Hypothalamus (tissue), 51 donors: ENCODE measurements around the gene CLECL1.
A peak's percentile ranks its signal among the peaks of the same experiment; 100 is the strongest.
"Not testable (repeated sequence)": the region's sequence is repeated elsewhere in the genome, so short reads cannot be mapped to it uniquely, and the experiment has no call there.

Source experiments
- DNase-seq, 51 donors: peaks; one replicate each; lab custom pipeline; 2025; lab: John Stamatoyannopoulos, UW

Gene CLECL1

DNA sequence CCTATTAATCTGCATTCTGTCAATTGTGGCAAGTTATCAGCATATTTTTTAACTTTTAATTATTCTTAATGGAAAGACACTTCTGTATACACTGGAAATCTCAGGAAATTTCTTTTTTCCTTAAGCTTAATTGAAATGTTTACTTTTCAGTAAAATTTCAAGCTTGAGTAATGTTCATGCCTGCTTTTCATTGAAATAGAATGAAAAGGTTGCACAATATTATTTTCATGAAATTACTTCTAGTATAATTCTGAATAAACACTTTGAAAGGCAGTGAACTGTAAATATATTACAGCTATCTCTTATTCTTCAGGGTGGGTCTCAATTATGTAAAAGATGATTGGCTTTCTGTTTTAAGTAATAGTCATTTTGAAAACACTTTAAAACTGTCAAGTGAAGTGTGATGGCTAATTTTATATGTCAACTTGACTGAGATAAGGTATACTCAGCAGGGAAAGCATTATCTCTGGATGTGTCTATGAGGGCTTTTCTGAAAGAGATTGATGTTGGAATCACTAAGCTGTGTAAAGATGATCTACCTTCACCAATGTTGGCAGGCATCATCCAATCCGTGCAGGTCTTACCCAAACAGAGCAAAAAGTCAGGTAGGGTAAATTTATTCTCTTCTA, 33.5 kb downstream of the CLECL1 start:
- DNase-seq, result no peak

DNA sequence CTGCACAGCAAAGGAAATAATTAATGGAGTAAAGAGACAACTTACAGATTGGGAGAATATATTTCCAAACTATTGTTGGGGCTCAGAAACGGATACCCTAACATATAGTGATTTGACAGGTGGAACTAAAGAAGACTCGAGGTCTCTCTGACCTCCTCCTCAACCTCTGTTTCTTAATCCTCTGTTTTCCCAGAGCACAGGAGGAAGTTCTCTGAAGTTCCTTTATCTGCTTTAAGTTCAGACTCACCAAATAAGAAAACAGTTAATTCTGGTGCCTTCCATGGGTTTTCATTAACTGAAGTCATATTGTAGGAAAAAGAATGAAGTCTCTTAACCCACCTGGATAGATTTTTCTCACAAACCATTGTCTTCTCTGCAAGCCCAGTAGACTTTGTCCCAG, 34.2 kb downstream of the CLECL1 start:
- DNase-seq, result no peak

DNA sequence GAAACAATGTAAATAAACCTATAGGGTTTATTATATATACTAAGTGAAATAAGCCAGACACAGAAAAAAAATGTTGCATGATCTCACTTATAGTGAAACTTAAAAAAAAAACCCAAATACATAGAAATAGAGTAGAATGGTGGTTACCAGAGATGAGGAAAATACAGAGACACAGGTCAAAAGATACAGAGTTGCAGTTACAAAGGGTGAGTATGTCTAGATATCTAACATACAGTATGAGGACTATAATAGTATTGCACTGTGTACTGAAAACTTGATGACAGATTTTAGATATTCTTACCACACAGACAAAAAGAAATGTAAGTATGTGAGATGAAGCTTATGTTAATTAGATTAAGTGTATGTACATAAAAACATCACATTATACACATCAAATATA, 35.3 kb downstream of the CLECL1 start:
- DNase-seq, result no peak

DNA sequence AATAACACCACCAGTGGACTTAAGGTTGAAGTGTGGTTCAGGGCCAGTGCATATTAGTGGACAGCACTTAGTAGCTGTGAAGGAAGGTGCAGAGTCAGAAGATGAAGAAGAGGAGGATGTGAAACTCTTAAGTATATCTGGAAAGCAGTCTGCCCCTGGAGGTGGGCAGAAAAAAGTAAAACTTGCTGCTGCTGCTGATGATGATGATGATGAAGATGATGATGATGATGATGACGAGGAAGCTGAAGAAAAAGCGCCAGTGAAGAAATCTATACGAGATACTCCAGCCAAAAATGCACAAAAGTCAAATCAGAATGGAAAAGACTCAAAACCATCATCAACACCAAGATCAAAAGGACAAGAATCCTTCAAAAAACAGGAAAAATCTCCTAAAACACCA, 37.2 kb downstream of the CLECL1 start:
- not testable (repeated sequence) for DNase-seq

DNA sequence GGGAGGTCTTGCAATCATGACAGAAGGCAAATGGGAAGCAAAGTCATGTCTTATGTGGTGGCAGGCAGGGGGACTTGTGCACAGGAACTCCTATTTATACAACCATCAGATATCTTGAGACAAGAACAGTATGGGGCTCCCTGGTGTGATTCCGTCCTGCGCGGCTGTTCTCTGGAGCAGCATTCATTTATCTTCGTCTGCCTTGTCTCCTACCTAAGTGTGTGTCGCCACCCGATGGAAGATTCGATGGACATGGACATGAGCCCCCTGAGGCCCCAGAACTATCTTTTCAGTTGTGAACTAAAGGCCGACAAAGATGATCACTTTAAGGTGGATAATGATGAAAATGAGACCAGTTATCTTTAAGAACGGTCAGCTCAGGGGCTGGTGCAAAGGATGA, 37.7 kb downstream of the CLECL1 start:
- not testable (repeated sequence) for DNase-seq

DNA sequence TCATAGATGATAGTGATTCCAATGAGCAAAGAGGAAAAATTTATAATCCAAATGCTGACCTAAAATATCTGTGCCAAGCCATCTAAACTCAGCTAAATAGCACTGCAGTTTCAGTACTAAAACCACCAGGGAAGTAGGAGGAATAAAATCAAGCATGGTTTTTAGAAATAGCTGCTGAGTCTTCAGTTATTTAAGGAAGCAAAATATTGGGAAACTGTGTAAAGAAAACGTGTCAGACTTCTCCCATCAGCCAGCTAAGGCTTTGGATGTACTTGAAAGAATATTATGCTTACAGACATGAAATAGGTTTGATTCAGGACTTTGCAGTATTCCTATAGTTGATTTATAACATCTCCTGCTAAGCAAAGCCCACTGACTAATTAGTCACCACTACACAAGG, 38.7 kb downstream of the CLECL1 start:
- no peak for DNase-seq

DNA sequence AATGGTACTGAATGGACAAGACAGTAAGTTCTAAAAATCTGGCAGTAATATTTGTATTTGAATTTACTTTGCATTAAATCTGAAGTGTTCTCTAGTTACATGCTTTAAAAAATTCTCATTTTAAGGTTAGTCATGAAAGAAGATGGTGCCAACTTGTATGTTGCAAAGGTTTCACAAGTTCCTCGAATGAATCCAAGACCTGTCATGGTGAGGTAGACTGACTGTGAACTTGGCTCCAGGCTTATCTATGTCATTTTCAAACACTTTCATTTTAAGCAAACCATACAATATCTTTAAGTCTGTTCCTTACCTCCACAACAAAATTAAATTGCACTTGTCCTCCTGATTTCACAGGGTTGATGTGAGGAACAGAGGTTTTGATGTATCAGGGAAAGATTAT, 40.0 kb downstream of the CLECL1 start:
- no peak for DNase-seq

DNA sequence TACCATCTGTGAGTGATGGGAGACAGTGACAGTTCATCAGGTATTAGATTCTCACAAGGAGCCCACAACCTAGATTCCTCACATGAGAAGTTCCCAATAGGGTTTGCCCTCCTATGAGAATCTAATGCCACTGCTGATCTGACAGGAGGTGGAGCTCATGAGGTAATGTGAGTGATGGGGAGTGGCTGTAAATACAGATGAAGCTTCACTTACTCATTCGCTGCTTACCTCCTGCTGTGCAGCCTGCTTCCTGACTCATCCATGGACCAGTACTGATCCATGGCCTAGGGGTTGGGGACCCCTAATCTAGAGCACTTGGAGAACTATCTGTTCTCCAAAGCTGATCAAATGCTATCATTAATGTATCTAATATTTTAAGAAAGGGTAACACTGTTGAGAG, 45.7 kb downstream of the CLECL1 start:
- no peak for DNase-seq

DNA sequence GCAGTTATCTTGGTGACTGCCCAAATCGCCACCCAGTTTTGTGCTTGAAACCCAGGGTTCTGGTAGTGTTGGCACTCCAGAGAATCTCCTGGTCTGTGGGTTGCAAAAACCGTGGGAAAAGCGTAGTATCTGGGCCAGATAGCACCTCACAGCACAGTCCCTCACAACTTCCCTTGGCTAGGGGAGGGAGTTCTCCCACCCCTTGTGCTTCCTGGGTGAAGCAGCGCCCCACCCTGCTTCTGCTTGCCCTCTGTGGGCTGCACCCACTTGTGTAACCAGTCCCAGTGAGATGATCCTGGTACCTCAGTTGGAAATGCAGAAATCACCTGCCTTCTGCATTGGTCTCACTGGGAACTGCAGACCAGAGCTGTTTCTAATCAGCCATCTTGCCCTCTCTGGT, 47.0 kb downstream of the CLECL1 start:
- DNase-seq, result no peak

DNA sequence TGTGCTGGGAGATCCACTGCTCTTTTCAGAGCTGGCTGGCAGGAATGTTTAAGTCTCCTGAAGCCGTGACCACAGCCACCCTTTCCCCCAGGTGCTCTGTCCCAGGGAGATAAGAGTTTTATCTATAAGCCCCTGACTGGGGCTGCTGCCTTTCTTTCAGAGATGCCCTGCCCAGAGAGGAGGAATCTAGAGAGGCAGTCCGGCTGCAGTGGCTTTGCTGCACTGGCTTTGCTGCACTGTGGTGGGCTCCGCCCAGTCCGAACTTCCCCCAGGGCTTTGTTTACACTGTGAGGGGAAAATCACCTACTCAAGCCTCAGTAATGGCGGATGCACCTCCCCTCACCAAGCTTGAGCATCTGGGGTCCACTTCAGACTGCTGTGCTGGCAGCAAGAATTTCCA, 47.5 kb downstream of the CLECL1 start:
- not testable (repeated sequence) for DNase-seq

DNA sequence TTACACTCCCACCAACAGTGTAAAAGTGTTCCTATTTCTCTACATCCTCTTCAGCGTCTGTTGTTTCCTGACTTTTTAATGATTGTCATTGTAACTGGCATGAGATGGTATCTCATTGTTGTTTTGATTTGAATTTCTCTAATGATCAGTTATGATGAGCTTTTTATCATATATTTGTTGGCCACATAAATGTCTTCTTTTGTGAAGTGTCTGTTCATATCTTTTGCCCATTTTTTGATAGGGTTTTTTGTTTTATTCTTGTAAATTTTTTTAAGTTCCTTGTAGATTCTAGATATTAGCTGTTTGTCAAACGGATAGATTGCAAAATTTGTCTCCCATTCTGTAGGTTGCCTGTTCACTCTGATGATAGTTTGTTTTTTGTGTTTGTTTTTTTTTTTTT, 49.9 kb downstream of the CLECL1 start:
- DNase-seq, result not testable (repeated sequence)

DNA sequence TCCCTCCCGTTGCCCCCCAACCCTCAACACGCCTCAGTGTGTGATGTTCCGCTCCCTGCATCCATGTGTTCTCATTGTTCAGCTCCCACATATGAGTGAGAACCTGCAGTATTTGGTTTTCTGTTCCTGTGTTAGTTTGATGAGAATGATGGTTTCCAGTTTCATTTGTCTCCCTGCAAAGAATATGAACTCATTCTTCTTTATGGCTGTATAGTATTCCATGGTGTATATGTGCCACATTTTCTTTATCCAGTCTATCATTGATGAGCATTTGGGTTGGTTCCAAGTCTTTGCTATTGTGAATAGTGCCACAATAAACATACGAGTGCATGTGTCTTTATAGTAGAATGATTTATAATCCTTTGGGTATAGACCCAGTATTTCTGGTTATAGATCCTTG, 50.4 kb downstream of the CLECL1 start:
- not testable (repeated sequence) for DNase-seq

DNA sequence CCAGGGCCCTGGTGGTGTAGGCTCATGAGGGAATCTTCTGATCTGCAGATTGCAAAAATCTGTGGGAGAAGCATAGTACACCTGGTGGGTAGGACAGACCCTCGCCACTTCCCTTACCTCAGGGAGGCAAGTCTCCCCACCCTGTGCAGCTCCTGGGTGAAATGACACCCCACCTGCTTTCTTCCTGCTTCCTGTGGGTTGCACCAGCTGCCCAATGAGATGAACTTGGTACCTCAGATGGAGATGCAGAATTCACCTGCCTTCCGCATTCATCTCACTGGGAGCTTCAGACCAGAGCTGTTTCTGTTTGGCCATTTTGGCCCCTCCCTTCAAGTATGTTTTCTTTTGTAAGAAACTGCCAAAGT, 58.7 kb downstream of the CLECL1 start:
- no peak for DNase-seq

DNA sequence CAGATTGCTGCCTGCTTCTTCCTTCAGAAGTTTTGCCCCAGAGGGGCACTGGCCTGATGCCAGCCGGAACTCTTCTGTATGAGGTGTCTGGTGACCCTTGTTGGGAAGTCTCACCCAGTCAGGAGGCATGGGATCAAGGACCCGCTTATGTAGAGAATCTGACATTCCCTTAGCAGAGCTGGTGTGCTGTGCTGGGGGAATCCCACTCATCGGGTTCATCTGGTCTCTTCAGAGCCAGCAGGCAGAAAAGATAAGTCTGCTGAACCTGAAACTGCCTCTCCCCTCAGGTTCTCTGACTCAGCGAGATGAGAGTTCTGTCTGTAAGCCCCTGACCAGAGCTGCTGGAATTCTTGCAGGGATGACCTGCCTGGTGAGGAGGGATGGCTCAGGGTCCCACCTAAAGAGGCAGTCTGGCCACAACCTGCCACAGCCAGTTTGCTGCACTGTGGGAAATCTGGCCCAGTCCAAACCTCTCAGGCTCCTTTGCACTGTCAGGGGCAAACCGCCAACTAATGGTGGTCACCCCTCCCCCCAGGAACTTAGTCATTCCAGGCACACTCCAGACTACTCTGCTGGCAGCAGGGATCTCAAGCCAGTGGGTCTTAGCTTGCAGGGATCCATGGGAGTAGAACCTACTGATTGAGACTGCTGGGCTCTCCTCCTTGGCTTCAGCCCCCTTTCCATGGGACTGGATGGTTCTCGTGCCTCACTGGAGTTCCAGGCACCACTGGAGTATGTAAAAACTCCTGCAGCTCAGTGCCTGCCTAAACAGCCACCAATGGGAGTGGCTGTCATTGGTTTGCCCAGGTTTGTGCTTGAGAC, 59.3 kb downstream of the CLECL1 start:
- peak in 9 of 51 donors; percentile 4 to 25 (median 7) for DNase-seq
